ENCODE measurements around the gene CIBAR2.
"Not testable (repeated sequence)": the region's sequence is repeated elsewhere in the genome, so short reads cannot be mapped to it uniquely, and the experiment has no call there.

Gene CIBAR2

GRCh38 chr16:85055493-85056210 lies 56.6 kb downstream of the CIBAR2 start:
- no peak overlapping the region for H3K27ac ChIP-seq

GRCh38 chr16:85054948-85055492 lies 57.3 kb downstream of the CIBAR2 start:
- TF ChIP-seq, protein P1, sequence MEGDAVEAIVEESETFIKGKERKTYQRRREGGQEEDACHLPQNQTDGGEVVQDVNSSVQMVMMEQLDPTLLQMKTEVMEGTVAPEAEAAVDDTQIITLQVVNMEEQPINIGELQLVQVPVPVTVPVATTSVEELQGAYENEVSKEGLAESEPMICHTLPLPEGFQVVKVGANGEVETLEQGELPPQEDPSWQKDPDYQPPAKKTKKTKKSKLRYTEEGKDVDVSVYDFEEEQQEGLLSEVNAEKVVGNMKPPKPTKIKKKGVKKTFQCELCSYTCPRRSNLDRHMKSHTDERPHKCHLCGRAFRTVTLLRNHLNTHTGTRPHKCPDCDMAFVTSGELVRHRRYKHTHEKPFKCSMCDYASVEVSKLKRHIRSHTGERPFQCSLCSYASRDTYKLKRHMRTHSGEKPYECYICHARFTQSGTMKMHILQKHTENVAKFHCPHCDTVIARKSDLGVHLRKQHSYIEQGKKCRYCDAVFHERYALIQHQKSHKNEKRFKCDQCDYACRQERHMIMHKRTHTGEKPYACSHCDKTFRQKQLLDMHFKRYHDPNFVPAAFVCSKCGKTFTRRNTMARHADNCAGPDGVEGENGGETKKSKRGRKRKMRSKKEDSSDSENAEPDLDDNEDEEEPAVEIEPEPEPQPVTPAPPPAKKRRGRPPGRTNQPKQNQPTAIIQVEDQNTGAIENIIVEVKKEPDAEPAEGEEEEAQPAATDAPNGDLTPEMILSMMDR (IDR thresholded peaks at IDR 0.05): no peak
- no peak for TF ChIP-seq ZFX (IDR thresholded peaks at IDR 0.05; ENCODE audit: borderline replicate concordance)
- H3K27ac ChIP-seq: no peak overlapping the region

More at GRCh38 chr16:85055493-85056210, 56.6 kb downstream of the CIBAR2 start:
- TF ChIP-seq, protein P1 (IDR thresholded peaks at IDR 0.05): no peak
- TF ChIP-seq ZFX (IDR thresholded peaks at IDR 0.05; ENCODE audit: borderline replicate concordance): no peak

DNA sequence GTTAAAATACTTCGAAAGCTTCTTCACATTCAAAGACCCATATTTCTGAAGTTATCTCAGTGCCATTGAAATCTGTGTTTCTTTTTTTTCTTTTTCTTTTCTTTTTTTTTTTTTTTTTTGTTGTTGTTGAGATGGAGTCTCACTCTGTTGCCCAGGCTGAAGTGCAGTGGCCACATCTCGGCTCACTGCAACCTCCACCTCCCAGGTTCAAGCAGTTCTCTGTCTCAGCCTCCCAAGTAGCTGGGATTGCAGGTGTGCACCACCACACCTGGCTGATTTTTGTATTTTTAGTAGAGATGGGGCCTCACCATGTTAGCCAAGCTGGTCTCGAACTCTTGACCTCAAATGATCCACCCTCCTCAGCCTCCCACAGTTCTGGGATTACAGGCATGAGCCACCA lies 58.0 kb downstream of the CIBAR2 start:
- H3K27ac ChIP-seq: not testable (repeated sequence)

DNA sequence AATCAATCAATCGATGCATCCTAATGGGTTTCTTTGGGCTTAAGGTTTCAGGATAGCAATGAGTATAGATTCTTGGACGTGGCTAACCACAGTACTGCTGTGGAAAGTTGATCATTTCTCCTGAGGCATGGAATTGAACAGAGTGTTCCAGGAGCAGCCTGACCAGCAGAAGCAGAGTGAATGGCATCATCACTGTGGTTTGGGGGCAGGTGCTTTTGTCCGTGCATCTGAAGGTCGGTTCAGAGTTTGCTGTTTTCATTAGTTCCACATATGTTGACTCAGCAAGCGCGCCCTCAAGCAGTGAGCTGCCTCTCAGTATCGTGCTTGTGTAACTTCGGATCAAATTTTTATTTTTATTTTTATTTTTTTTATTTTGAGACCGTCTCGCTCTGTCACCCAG lies 59.7 kb downstream of the CIBAR2 start:
- TF ChIP-seq ZFX (IDR thresholded peaks at IDR 0.05; ENCODE audit: borderline replicate concordance): no peak
- TF ChIP-seq, protein P1 (IDR thresholded peaks at IDR 0.05): no peak
- no peak overlapping the region for H3K27ac ChIP-seq

GRCh38 chr16:85051683-85052082 lies 60.6 kb downstream of the CIBAR2 start:
- no peak overlapping the region for H3K27ac ChIP-seq
- TF ChIP-seq, protein P1 (IDR thresholded peaks at IDR 0.05): no peak
- no peak for TF ChIP-seq ZFX (IDR thresholded peaks at IDR 0.05; ENCODE audit: borderline replicate concordance)

- no peak overlapping the region for H3K27ac ChIP-seq
- TF ChIP-seq ZFX (IDR thresholded peaks at IDR 0.05; ENCODE audit: borderline replicate concordance): no peak
- TF ChIP-seq, protein P1 (IDR thresholded peaks at IDR 0.05): no peak
Observed at GRCh38 chr16:85051067-85051581, 61.1 kb downstream of the CIBAR2 start.

- H3K27ac ChIP-seq: no peak overlapping the region
- no peak for TF ChIP-seq ZFX (IDR thresholded peaks at IDR 0.05; ENCODE audit: borderline replicate concordance)
- TF ChIP-seq, protein P1 (IDR thresholded peaks at IDR 0.05): no peak
Observed at GRCh38 chr16:85049706-85050305, 62.5 kb downstream of the CIBAR2 start.

Data from 22Rv1 (cell line).